HEK293 (cell line): ENCODE measurements around the gene ARCN1.

ENCODE experiments used
- ATF2 ChIP-seq: fragments of 450-650 bp; formaldehyde crosslinking; IDR thresholded peaks from 2 replicates; pipeline ENCODE4 v1.5.1; 2016; ENCODE audit warnings: missing biosample characterization, missing genetic modification characterization, low read depth
- KLF1 ChIP-seq: fragments of 450-650 bp; formaldehyde crosslinking; IDR thresholded peaks from 2 replicates; pipeline ENCODE4 v1.5.1; 2016; ENCODE audit warnings: missing biosample characterization, missing genetic modification characterization
- SALL2 ChIP-seq: fragments of 450-650 bp; formaldehyde crosslinking; IDR thresholded peaks from 2 replicates; pipeline ENCODE4 v1.5.0; 2017; ENCODE audit warnings: missing biosample characterization, mild to moderate bottlenecking, missing genetic modification characterization, borderline replicate concordance
- SETDB1 ChIP-seq: IDR thresholded peaks from one replicate; pipeline ENCODE4 v1.6.1; 2017; ENCODE audit warnings: mild to moderate bottlenecking, low read length, moderate library complexity, mixed read lengths; ENCODE audit not compliant: insufficient read length
- TCF7L2 ChIP-seq: IDR thresholded peaks from 2 replicates; pipeline ENCODE4 v1.6.1; 2011; ENCODE audit warnings: low read depth, mild to moderate bottlenecking, inconsistent platforms, low read length, moderate library complexity, borderline replicate concordance
- ZNF23 ChIP-seq: fragments of 450-650 bp; formaldehyde crosslinking; IDR thresholded peaks from 2 replicates; pipeline ENCODE4 v1.5.1; 2016; ENCODE audit warnings: missing biosample characterization, missing genetic modification characterization, borderline replicate concordance
- ZNF530 ChIP-seq: fragments of 450-650 bp; formaldehyde crosslinking; IDR thresholded peaks from 2 replicates; pipeline ENCODE4 v1.5.1; 2016; ENCODE audit warnings: low read depth, missing biosample characterization, missing genetic modification characterization
- ZNF610 ChIP-seq: fragments of 450-650 bp; formaldehyde crosslinking; IDR thresholded peaks from 2 replicates; pipeline ENCODE4 v1.5.1; 2016; ENCODE audit warnings: missing biosample characterization, missing genetic modification characterization, borderline replicate concordance
- TF ChIP-seq, protein P1 (sequence below): fragments of 450-650 bp; formaldehyde crosslinking; IDR thresholded peaks from 2 replicates; pipeline ENCODE4 v1.5.1; 2016; ENCODE audit warnings: missing biosample characterization, missing genetic modification characterization

GRCh38 chr11:118618115-118618990, 46.1 kb downstream of the ARCN1 start:
- TF ChIP-seq, protein P1, sequence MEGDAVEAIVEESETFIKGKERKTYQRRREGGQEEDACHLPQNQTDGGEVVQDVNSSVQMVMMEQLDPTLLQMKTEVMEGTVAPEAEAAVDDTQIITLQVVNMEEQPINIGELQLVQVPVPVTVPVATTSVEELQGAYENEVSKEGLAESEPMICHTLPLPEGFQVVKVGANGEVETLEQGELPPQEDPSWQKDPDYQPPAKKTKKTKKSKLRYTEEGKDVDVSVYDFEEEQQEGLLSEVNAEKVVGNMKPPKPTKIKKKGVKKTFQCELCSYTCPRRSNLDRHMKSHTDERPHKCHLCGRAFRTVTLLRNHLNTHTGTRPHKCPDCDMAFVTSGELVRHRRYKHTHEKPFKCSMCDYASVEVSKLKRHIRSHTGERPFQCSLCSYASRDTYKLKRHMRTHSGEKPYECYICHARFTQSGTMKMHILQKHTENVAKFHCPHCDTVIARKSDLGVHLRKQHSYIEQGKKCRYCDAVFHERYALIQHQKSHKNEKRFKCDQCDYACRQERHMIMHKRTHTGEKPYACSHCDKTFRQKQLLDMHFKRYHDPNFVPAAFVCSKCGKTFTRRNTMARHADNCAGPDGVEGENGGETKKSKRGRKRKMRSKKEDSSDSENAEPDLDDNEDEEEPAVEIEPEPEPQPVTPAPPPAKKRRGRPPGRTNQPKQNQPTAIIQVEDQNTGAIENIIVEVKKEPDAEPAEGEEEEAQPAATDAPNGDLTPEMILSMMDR (tag by site-specific recombination), result no peak
- TF ChIP-seq TCF7L2, result no peak
- TF ChIP-seq ZNF530 (tag by site-specific recombination), result no peak
- no peak for TF ChIP-seq SALL2 (tag by site-specific recombination)
- no peak for TF ChIP-seq ZNF610 (tag by site-specific recombination)
- TF ChIP-seq SETDB1, result no peak
- TF ChIP-seq ATF2 (tag by site-specific recombination), result no peak
- TF ChIP-seq ZNF23, result no peak
- TF ChIP-seq KLF1 (tag by site-specific recombination), result no peak
